UCSD-AML1 (cell line): ENCODE results near the gene DOLK.

Source experiments
- DNase-seq: peaks from one replicate; lab custom pipeline; 2025; ENCODE audit not compliant: unreplicated experiment; lab: John Stamatoyannopoulos, UW

DOLK gene

DNA sequence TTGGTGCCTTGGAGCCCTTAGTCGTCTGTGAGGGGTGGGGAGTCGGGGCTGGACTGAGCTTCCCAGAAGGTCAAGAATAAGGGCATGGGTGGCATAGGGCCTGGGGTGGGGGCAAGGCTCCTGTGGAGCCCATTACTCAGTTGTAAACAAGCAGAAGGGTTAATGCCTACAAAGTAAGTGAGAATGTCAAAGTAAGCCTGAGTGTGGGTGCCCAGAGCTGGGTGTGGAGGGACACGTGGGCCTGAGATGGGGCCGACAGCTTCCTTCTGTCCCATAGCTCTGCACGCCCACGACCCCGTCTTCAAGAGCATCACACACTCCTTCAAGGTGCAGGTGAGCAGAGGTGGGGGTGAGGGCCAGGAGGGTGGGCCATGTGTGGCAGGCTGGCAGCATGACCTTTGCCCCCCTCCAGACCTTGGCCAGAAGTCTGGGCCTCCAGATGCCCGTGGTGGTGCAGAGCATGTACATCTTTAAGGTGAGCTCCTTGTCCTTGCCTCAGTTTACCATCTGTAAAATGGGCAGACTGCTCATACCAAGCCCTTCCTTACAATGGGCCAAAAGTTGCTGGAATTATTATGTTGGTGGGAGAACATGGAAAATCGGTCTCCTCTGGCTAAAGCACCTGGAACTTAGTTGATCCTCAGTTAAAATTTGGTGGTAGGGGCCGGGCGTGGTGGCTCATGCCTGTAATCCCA lies 11.1 kb downstream of the DOLK start:
- no peak for DNase-seq

DNA sequence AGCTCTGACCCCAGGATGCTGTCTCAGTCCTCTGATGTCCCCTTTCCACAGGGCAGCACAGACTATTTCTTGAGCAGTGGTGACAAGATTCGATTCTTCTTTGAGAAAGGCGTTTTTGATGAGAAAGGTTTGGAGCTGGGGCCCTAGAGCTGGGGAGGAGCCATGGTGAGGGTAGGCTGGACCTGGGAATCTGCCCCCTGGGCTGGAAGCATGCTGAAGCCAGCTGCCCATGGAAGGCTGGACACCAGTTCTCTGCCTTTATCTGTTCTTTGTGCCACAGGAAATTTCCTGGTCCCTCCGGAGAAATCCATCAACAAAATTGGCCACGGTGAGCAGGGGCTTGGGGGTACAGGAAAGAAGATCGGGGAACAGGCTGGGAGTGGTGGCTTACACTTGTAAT lies 13.7 kb downstream of the DOLK start:
- no peak for DNase-seq

DNA sequence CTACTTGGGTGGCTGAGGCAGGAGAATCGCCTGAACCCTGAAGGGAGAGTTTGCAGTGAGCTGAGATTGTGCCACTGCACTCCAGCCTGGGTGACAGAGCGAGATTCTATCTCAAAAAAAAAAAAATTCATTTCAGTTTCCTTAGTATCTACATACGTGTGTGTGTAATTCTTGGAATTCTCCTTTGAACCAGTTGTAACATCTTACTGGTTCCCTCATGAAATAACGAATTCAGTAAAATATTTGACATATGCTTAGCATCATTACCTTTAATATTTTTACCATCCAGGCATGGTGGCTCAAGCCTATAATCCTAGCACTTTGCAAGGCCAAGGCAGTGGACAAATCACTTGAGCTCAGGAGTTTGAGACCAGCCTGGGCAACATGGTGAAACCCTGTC lies 17.8 kb downstream of the DOLK start:
- DNase-seq: no peak

DNA sequence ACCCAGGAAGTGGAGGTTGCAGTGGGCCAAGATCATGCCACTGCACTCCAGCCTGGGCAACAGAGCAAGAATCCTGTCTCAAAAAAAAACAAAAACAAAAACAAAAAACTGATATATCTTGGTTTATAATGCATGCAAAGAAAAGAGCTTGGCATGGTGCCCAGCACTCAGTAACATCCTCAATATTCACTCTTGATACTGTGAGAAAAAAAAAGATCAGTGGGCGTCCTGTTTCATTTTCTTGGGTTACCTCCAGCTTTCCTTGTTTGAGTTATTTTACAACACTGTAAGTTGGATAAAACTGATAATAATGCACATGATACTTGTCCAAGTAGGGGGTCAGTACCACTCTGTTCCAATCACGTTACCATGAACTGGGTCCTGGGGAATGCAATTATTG lies 18.8 kb downstream of the DOLK start:
- DNase-seq: no peak

DNA sequence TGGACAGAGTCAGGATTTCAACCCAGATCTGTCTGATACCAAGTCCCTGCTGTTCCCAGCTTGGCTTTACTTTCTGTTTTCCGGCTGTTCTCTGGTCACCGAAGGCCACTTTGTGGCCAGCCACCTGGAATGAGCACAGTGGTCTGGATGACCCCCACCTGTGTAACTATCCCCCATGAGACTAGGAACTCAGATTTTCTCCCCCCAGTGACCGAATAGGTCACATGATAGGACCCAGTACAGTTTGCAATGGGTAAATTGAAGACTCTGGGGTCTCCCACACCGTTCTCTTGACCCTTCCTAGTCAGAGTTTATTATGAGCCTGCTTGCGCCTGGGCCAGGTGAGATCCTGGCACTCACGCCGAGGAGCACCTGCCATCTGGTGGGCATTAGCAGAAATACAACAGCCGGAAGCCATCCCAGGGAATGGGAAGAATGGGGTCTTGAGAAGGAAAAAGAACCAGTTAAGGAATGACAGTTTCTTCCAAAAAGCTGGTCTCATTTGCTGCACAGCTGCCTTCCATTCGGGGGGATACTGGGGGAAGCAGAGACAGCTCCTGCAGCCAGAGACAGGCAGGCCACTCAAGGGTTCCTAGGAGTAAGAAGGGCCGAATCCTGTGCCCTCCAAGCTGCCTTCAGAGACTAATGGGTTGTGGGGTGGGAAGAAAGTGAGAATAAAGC lies 19.5 kb downstream of the DOLK start:
- DNase-seq: peak; percentile 35

DNA sequence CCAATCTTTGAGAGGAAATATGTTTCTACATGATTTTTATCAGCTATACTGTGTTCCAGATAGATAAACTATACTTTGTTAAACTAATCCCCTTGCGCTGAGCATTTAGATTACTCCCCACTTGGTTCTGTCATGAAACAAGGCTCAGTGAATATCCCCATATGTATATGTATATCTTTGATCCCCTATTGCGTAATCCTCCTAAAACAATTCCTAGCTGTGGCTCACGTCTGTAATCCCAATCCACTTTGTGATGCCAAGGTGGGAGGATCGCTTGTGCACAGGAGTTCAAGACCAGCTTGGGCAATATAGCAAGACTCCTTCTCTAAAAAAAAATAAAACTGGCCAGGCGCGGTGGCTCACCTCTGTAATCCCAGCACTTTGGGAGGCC lies 23.9 kb downstream of the DOLK start:
- DNase-seq: no peak

DNA sequence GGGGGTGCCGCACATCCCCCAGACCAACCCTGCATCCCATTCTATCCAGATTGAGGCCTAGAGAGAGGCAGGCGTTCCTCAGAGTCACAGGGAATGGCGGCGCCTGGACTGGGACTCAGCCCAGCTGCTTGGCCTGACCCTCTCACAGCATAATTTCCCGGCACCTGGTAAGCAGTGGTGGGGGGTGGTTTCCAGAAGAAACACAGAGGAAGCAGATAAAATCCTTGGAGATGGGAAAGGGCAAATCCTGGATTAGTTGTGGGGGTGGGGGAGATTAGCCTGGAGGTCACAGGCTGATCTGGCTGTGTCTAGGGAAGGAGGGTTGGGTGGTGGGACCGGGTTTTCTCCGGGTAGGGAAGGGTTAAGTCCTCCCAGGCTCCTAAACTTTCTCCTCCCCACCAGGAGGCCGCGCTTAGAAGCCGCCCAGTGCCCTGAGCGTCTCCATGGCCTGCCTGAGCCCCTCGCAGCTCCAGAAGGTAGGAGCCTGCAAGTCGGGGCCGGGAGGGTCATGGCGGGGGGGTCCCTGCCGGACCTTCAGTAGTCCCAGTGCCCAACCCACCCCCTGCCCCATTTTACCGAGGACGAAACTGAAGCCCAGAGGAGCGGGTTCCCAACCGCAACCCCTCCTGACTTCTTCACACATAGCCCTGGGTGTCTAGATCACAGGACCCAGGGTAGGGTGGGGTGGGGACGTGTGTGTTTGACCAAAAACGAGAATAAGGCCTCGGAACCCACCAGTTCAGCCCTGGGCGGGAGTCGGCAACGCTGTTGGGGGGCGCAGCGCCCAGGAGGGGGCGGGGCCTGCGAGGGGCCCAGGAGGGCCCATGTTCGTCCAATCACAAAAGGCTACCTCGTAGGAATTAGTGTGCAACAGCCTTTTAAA lies 25.3 kb downstream of the DOLK start:
- no peak for DNase-seq

DNA sequence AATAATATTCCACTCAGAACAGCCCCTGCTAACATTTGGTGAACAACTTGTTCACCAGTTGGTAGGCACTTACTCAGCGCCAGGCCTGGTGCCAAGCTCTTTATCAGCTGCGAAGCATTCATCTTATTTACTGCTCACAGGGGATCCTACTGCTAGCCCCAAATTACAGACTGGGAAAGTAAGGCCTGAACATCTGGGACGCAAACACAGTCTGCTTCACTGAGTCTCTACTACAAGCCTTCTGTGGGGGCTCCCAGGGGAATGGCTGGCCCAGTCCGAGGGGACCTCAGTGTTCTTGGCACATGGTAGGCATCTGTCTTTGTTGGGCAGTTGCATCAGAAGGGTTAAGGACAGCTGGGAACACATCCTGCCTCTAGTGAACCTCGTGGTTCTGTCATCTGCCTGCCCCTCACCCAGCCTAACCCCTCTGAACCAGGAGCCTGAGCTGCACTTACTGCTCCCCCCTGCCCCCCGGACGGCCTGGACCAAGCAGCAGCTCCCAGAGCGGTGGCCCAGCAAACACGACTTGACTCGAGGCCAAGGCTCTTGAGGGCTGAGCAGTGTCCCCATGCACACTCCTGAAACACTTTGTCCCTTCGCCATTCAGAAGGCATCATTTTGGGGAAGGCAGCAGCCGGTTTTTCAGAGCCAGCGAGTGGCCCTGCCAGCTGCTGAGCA lies 26.9 kb downstream of the DOLK start, which contains the start of gene PHYHD1:
Gene PHYHD1 (plus strand): TSS at position 602 of the 678 bp plus-strand sequence. CDS start 1,342 bp downstream, outside the sequence.
- DNase-seq: no peak

DNA sequence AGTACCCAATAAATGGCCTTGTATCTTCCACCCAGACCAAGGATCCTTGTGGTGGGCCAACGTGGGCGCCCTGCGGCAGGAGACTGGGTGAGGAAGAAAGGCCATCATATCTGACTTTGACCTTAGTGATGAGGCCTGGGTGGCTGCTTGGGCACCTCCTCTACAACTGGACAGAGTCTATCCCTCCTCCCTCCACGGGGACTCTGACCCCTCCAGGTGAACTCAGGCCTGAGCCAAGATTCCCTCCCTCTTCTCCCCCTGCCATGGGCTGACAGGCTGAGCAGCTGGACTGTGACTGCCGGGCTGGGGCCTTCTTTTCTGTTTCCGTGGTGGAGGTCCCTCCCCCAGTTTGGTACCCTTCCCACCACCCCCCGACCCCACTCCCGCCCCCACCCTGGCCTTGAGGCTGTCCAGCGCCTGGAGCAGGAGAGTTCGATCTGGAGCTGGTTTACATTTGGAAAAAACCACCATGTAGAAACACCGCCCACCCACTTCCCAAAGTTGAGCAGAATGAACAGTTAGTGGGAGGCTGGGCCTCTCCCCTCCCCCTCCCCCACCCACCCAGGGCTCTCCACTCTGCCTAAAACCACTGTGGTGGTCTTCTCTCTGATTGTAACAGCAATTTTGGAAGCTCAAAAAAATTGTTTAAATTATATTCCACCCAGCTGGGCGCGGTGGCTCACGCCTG lies 27.9 kb downstream of the DOLK start:
- no peak for DNase-seq

DNA sequence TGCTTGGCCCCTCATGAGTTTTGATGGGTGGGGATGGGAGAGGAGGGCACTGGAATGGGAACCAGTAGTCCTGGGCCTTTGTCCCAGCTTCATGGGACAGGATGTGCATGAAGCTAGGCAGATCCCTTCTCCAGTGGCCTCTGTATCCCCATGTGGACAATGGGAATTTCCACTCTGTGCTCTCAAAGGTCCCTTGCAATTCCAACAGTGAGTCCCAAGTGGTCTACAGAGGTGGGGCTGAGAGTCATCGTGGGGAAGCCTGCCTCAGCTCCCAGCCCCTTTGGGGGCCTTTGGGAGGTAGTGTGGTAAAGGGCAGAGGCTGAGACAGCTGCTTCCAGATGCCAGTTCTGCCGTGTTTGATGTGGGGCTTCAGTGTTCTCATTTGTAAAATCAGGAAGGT lies 28.5 kb downstream of the DOLK start:
- DNase-seq: no peak

DNA sequence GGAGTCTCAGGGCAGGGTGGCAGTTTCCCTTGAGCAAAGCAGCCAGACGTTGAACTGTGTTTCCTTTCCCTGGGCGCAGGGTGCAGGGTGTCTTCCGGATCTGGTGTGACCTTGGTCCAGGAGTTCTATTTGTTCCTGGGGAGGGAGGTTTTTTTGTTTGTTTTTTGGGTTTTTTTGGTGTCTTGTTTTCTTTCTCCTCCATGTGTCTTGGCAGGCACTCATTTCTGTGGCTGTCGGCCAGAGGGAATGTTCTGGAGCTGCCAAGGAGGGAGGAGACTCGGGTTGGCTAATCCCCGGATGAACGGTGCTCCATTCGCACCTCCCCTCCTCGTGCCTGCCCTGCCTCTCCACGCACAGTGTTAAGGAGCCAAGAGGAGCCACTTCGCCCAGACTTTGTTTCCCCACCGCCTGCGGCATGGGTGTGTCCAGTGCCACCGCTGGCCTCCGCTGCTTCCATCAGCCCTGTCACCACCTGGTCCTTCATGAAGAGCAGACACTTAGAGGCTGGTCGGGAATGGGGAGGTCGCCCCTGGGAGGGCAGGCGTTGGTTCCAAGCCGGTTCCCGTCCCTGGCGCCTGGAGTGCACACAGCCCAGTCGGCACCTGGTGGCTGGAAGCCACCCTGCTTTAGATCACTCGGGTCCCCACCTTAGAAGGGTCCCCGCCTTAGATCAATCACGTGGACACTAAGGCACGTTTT lies 30.1 kb downstream of the DOLK start:
- DNase-seq: no peak

DNA sequence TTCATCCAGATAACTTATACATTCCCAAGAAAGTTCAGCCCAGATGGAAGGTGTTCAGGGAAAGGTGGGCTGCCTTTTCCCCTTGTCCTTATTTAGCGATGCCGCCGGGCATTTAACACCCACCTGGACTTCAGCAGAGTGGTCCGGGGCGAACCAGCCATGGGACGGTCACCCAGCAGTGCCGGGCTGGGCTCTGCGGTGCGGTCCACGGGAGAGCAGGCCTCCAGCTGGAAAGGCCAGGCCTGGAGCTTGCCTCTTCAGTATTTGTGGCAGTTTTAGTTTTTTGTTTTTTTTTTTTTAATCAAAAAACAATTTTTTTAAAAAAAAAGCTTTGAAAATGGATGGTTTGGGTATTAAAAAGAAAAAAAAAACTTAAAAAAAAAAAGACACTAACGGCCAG lies 30.7 kb downstream of the DOLK start:
- DNase-seq: no peak

DNA sequence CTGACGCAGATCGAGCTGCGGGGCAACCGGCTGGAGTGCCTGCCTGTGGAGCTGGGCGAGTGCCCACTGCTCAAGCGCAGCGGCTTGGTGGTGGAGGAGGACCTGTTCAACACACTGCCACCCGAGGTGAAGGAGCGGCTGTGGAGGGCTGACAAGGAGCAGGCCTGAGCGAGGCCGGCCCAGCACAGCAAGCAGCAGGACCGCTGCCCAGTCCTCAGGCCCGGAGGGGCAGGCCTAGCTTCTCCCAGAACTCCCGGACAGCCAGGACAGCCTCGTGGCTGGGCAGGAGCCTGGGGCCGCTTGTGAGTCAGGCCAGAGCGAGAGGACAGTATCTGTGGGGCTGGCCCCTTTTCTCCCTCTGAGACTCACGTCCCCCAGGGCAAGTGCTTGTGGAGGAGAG lies 31.2 kb downstream of the DOLK start:
- DNase-seq: no peak

DNA sequence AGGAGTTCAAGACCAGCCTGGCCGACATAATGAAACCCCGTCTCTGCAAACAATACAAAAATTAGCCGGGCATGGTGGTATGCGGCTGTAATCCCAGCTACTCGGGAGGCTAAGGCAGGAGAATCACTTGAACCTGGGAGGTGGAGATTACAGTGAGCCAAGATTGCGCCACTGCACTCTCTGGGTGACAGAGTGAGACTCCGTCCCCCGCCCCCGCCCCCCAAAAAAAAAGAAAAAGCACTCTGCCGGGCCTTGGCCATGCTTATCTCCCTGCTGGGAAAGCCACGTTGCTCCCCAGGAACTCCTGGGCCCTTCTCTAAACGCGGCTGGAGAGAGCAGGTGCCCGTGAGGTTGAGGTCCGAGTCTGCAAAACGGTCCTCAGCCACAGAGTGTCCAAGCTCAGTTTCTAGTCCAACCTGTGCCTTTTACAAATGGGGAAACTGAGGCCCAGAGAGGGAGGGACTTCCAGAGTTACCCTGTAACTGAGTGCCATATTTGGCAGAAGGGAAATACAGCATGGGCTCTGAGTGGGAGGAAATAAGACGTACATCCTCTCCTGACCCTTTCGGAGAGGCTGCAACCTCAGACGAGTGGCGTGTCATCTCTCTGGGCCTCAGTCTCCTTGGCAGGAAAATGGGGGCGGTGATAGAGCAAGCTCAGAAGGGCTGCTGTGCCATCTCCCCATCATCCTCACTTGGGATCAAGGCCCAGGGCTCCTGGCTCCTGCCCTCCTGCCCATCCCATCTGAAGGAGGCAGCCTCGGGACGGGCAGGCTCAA lies 33.2 kb downstream of the DOLK start:
- DNase-seq: no peak

DNA sequence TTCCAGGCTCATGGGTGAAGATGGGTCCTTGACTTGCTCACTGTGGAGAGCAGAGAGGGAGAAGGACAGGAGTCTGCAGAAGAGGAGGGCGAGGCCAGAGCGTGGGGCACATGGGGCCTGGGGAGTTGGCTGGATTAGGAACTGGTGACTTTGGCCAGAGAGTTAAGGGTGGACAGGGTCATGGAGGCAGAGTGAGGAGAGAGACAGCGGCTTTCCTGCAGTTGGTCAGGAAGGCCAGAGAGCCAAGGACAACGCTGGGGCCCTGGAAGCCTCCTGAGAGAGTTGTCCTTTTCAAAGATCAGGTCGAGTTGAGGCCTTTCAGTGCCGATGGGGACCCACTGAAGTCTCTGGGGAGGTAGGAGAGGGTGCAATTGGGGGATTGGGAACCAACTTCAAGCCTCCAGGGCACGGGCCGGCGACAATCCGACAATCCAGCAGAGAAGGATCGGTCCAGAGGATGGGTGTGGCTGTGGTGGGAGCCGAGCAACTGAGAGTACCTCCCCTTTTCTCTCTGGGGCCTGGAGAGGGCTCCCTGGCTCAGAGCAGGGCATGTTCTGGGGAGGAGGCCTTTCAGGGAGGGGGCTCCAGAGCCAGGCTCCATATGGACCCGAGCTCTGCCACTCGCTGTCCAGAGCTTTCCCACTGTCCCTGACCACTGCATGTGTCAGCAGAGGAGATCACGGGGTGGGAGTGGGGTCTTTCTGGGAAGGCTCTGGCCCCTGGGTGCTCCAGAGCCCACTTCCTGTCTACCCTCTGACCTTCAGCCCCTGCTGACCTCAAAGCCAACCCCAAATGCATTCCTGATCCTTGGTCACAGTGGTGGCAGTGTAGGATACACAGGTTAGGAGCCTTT lies 34.1 kb downstream of the DOLK start:
- DNase-seq: no peak

DNA sequence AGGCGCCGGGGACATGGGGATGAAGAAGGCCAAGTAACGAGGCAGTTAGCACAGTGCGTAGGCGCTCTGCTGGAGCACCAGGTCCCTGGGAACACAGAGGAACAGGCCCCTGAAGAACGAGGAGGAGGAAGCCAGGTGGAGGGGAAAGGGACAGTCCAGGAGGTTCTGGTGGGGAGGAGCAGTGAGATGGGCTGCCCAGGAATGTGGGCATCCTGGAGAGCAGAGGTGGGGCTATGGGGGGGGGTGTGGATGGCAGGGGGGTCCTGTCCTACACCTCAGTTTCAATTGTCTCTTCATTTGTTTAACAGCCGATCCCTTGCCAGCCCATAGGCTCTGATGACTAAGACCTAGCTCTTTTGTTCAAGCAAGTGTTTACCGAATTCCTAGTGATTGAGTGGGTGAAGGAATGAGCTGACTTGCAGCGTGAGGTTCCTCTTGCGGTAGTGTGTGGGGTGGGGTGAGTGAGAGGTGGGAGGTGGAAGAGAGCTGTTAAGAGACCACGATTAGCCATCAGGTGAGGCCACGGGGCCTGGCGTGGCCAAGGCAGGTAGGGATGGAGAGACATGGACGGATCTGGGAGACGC lies 35.0 kb downstream of the DOLK start:
- no peak for DNase-seq

DNA sequence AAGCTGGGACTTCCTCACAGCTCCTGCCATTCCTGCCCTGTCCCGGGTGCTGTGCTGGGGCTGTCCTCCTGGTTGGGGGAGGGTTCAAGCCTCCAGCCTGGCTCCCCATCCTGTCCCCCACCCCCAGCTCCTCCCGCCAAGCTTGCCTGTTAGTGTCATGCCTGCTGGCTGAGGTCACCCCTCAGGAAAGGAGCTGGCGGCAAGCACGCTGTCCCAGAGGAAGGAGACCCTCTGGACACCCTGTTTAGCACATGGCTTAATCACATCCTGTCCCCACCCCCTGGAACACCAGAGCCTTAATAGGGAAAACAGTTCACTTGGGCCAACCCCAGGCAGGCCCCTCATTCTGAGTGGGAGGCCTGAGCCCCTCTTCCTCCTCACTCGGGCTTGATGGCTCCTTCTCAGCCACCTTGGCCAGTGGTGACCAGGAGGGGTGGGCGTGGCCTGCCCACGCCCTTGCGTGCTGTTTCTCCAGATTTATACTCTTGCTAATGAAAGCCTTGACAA lies 35.8 kb downstream of the DOLK start:
- DNase-seq: peak; percentile 72

DNA sequence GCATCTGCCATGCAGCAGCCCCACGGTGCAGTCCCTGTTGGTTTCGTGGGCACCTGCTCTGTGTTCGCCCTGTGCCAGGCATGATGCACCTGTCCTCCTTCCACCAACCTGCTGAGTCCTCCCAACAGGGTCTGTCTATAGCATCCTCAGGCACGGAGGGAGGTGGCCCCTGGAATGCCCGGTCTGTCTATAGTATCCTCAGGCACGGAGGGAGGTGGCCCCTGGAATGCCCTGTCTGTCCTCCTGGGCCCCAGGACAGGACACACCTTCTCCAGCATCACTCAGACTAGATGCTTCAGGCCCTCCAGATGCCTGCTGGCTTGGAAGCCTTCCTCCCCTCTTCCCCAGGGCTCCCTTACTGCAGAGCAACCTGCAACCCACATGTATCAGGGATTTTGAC lies 36.5 kb downstream of the DOLK start:
- no peak for DNase-seq
